T-cell (primary cell): ENCODE data around the gene ZNF423. TPM values are rescaled to one million over a fixed set of nuclear protein-coding genes. Genes with fewer than 3 reads are reported as not detected.

ENCODE experiments used
- ATAC-seq, 4 experiments: fragments of 200-7000 bp in 3 of 4; fragments of 150-1000 bp in 1 of 4; cut with Tn5 transposase; replicated peaks in 1 of 4; 1 replicate in 3 of 4; 2 replicates in 1 of 4; pipeline ENCODE4 v1.10.0; 2021; ENCODE audit warnings: moderate library complexity in 3 of 4, mild to moderate bottlenecking in 2 of 4, moderate number of reproducible peaks in 1 of 4
- CTCF ChIA-PET, 2 donors: fragments of 300-600 bp; sonication (Branson Sonifier 250); formaldehyde crosslinking; loops; one replicate each; lab custom pipeline; 2022; ENCODE audit warnings: antibody characterized with exemption in 2 of 2; lab: Charles Lee
- POLR2A ChIA-PET, 2 donors: fragments of 300-600 bp; sonication (Branson Sonifier 250); formaldehyde crosslinking; loops; one replicate each; lab custom pipeline; 2022; ENCODE audit warnings: antibody characterized with exemption in 2 of 2; lab: Charles Lee
- DNase-seq, 35 experiments: peaks; one replicate each; pipeline versions ENCODE4 v3.0.0 to v3.0.0-alpha.2; 2013 to 2023
- H3K27ac ChIP-seq: one replicate; pipeline ENCODE4 v1.5.1; 2013; ENCODE audit warnings: low read length
- H3K27me3 ChIP-seq, 2 experiments: replicated peaks in 1 of 2; 1 replicate in 1 of 2; 2 replicates in 1 of 2; pipeline versions ENCODE4 v1.6.1 to v1.7.0; 2013; ENCODE audit warnings: low read length in 1 of 2, mixed read lengths in 1 of 2; ENCODE audit not compliant: control insufficient read depth in 2 of 2, insufficient read depth in 2 of 2; ENCODE audit errors: extremely low read depth in 1 of 2
- H3K36me3 ChIP-seq, 2 donors: 1 replicate in 1 of 2; 2 replicates in 1 of 2; pipeline versions ENCODE4 v1.6.1 to v1.7.0; 2013; ENCODE audit warnings: low read length in 1 of 2; ENCODE audit not compliant: control insufficient read depth in 2 of 2, insufficient read depth in 1 of 2; ENCODE audit errors: extremely low read depth in 1 of 2
- H3K4me1 ChIP-seq, 2 experiments: 1 replicate in 1 of 2; 2 replicates in 1 of 2; pipeline versions ENCODE4 v1.6.1 to v1.7.0; 2013; ENCODE audit warnings: low read length in 2 of 2, mixed read lengths in 1 of 2; ENCODE audit not compliant: insufficient read depth in 2 of 2, control insufficient read depth in 1 of 2; ENCODE audit errors: extremely low read depth in 1 of 2
- H3K4me3 ChIP-seq, 2 donors: 1 replicate in 1 of 2; 2 replicates in 1 of 2; pipeline versions ENCODE4 v1.5.1 to v1.7.0; 2013; ENCODE audit warnings: mild to moderate bottlenecking in 2 of 2, low read length in 1 of 2, moderate library complexity in 1 of 2; ENCODE audit not compliant: control insufficient read depth in 1 of 2; ENCODE audit errors: extremely low read depth in 1 of 2
- H3K9me3 ChIP-seq: 2 replicates; pipeline ENCODE4 v1.7.0; 2013
- H3K27ac Mint-ChIP-seq, 2 donors: one replicate each; pipeline ENCODE4 v1.8.0; 2020 to 2021; ENCODE audit warnings: mild to moderate bottlenecking in 2 of 2, mixed read lengths in 2 of 2
- H3K27me3 Mint-ChIP-seq, 2 donors: one replicate each; pipeline ENCODE4 v1.8.0; 2021 to 2022; ENCODE audit warnings: mixed read lengths in 2 of 2
- H3K36me3 Mint-ChIP-seq: one replicate; pipeline ENCODE4 v1.8.0; 2021; ENCODE audit warnings: mixed read lengths
- H3K4me1 Mint-ChIP-seq, 3 donors: one replicate each; pipeline ENCODE4 v1.8.0; 2020 to 2022; ENCODE audit warnings: mixed read lengths in 3 of 3, mild to moderate bottlenecking in 1 of 3
- H3K4me3 Mint-ChIP-seq, 3 donors: one replicate each; pipeline ENCODE4 v1.8.0; 2020 to 2022; ENCODE audit warnings: mild to moderate bottlenecking in 3 of 3, mixed read lengths in 3 of 3, moderate library complexity in 3 of 3
- H3K9me3 Mint-ChIP-seq, 3 donors: one replicate each; pipeline ENCODE4 v1.8.0; 2020 to 2022; ENCODE audit warnings: mixed read lengths in 3 of 3
- WGBS: methylation state at CpG from one replicate; pipeline ENCODE4 v1.1.5; 2013; ENCODE audit warnings: missing lambda C conversion rate; ENCODE audit not compliant: insufficient coverage; 5-methylcytosine and 5-hydroxymethylcytosine counted together
- total RNA-seq, 35 experiments: library from RNA in 6 of 35; stranded (reverse) in 6 of 35; fragments of 120-200 nt in 1 of 35; gene quantifications; one replicate each; pipeline versions ENCODE4 v1.2.1 to v1.2.4 and lab custom pipeline; 2013 to 2026

The ZNF423 gene
- total RNA-seq, 5 donors from 2014 or later (not counting 1 experiment from before 2014, with no cell fraction given): 0.07 to 0.12 TPM; not detected in 3

- Histone ChIP-seq H3K4me1 (no peaks in the 10 kb centered on the region), H3K9me3 (no peaks in the 10 kb centered on the region), H3K27me3 (peaks cover 0 to 7% of the 10 kb centered on the region in 2 experiments), H3K4me3 (no peak overlapping the region), H3K27ac (no peak overlapping the region), H3K36me3 (no peaks in the 10 kb centered on the region)
- ChIA-PET CTCF (no interaction called here), POLR2A (no interaction called here)
- no peak overlapping the region for H3K4me3 Mint-ChIP-seq
- DNase-seq (no peak), ATAC-seq (no peak)
- no peaks in the 10 kb centered on the region for H3K36me3 Mint-ChIP-seq
- no peak overlapping the region for H3K27ac Mint-ChIP-seq
- no peaks in the 10 kb centered on the region for H3K27me3 Mint-ChIP-seq
- no CpG with 5 or more reads among the region's 3 CpGs for WGBS
- H3K4me1 Mint-ChIP-seq: no peaks in the 10 kb centered on the region
- no peaks in the 10 kb centered on the region for H3K9me3 Mint-ChIP-seq
Measured at GRCh38 chr16:49625311-49626065, 230.4 kb downstream of the ZNF423 start.

GRCh38 chr16:49623501-49624266, 232.2 kb downstream of the ZNF423 start:
- WGBS: 97% methylated on average over 3 of the region's 8 CpGs
- POLR2A ChIA-PET: no interaction called here
- Histone ChIP-seq H3K27me3 (peaks cover 0 to 6% of the 10 kb centered on the region in 2 experiments), H3K27ac (no peak overlapping the region), H3K4me1 (no peaks in the 10 kb centered on the region), H3K9me3 (no peaks in the 10 kb centered on the region), H3K36me3 (no peaks in the 10 kb centered on the region), H3K4me3 (no peak overlapping the region)
- H3K36me3 Mint-ChIP-seq: no peaks in the 10 kb centered on the region
- no peaks in the 10 kb centered on the region for H3K4me1 Mint-ChIP-seq
- CTCF ChIA-PET: no interaction called here
- H3K27ac Mint-ChIP-seq: no peak overlapping the region
- H3K9me3 Mint-ChIP-seq: no peaks in the 10 kb centered on the region
- ATAC-seq (no peak), DNase-seq (no peak)
- no peaks in the 10 kb centered on the region for H3K27me3 Mint-ChIP-seq
- H3K4me3 Mint-ChIP-seq: no peak overlapping the region

- no peak overlapping the region for H3K4me3 Mint-ChIP-seq
- ATAC-seq (no peak), DNase-seq (no peak)
- no peaks in the 10 kb centered on the region for H3K4me1 Mint-ChIP-seq
- H3K9me3 Mint-ChIP-seq: no peaks in the 10 kb centered on the region
- H3K27me3 Mint-ChIP-seq: no peaks in the 10 kb centered on the region
- no peak overlapping the region for H3K27ac ChIP-seq
- H3K36me3 ChIP-seq: no peaks in the 10 kb centered on the region
- H3K27ac Mint-ChIP-seq: no peak overlapping the region
- WGBS: 81% methylated on average over 13 of the region's 17 CpGs
- ChIA-PET CTCF (no interaction called here), POLR2A (no interaction called here)
- no peaks in the 10 kb centered on the region for H3K36me3 Mint-ChIP-seq
- H3K27me3 ChIP-seq: peaks cover 0 to 3% of the 10 kb centered on the region in 2 experiments
- H3K4me1 ChIP-seq: no peaks in the 10 kb centered on the region
- H3K4me3 ChIP-seq: no peak overlapping the region
- H3K9me3 ChIP-seq: no peaks in the 10 kb centered on the region
Measured at GRCh38 chr16:49622421-49623402, 233.2 kb downstream of the ZNF423 start.

- POLR2A ChIA-PET: no interaction called here
- no peak for ATAC-seq
Measured at GRCh38 chr16:49622084-49622390, 233.9 kb downstream of the ZNF423 start.

GRCh38 chr16:49621241-49622083, 234.4 kb downstream of the ZNF423 start:
- ChIA-PET CTCF (no interaction called here), POLR2A (no interaction called here)
- no peaks in the 10 kb centered on the region for H3K36me3 Mint-ChIP-seq
- no peak overlapping the region for H3K27ac Mint-ChIP-seq
- WGBS: 84% methylated on average over 11 of the region's 13 CpGs
- no peaks in the 10 kb centered on the region for H3K9me3 ChIP-seq
- H3K4me1 ChIP-seq: no peaks in the 10 kb centered on the region
- ATAC-seq: no peak
- no peak for DNase-seq
- H3K9me3 Mint-ChIP-seq: no peaks in the 10 kb centered on the region
- no peaks in the 10 kb centered on the region for H3K27me3 Mint-ChIP-seq
- no peaks in the 10 kb centered on the region for H3K36me3 ChIP-seq
- peaks cover 0 to 5% of the 10 kb centered on the region in 2 experiments for H3K27me3 ChIP-seq
- H3K27ac ChIP-seq: no peak overlapping the region
- H3K4me3 ChIP-seq: no peak overlapping the region
- no peaks in the 10 kb centered on the region for H3K4me1 Mint-ChIP-seq
- H3K4me3 Mint-ChIP-seq: no peak overlapping the region

More at GRCh38 chr16:49622084-49622390, 233.9 kb downstream of the ZNF423 start:
- Histone ChIP-seq H3K9me3 (no peaks in the 10 kb centered on the region), H3K4me3 (no peak overlapping the region), H3K36me3 (no peaks in the 10 kb centered on the region), H3K27me3 (peaks cover 0 to 5% of the 10 kb centered on the region in 2 experiments), H3K4me1 (no peaks in the 10 kb centered on the region), H3K27ac (no peak overlapping the region)
- no peaks in the 10 kb centered on the region for H3K27me3 Mint-ChIP-seq
- H3K4me3 Mint-ChIP-seq: no peak overlapping the region
- CTCF ChIA-PET: no interaction called here
- DNase-seq: no peak
- no peaks in the 10 kb centered on the region for H3K9me3 Mint-ChIP-seq
- H3K36me3 Mint-ChIP-seq: no peaks in the 10 kb centered on the region
- H3K4me1 Mint-ChIP-seq: no peaks in the 10 kb centered on the region
- H3K27ac Mint-ChIP-seq: no peak overlapping the region
- WGBS: 83% methylated on average over 3 of the region's 4 CpGs
